ENCODE results near the gene ZMAT3.
A peak's percentile ranks its signal among the peaks of the same experiment; 100 is the strongest.

The ZMAT3 gene

DNA sequence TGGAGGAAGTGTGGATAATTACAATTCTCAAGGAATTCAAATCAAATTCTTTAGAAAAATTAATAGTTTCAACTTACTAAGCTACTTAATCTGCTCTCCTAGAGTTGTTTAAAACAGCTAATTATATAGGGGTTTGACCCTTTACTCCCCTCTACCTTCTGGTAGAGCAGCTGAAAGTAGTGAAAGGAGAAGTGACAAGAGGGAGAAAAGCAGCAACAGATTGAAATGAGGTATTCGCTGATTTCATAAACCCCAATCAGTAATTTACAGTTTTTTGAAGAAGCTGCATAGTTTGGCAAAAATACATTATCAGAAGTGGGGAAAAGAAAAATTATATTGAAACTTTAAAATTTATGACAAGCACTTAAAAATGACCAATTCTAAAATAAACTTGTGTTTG is 52.8 kb downstream of the ZMAT3 start:
- ChIA-PET POLR2A (no interaction called here), CTCF (interaction anchor here (2.9 to 4.2 kb wide), 3 partner anchors 87 to 302 kb away, joined by 13 to 33 read pairs (median 19); no protein-coding TSS in a partner anchor)
- DNase-seq (ENCODE audit: low read depth, low spot score) = no peak
- no peak for TF ChIP-seq CTCF (IDR thresholded peaks at IDR 0.05; ENCODE audit: insufficient read depth, low read length, missing control alignments)
- H3K4me3 ChIP-seq (ENCODE audit: low read depth, low read length) = no peak overlapping the region

DNA sequence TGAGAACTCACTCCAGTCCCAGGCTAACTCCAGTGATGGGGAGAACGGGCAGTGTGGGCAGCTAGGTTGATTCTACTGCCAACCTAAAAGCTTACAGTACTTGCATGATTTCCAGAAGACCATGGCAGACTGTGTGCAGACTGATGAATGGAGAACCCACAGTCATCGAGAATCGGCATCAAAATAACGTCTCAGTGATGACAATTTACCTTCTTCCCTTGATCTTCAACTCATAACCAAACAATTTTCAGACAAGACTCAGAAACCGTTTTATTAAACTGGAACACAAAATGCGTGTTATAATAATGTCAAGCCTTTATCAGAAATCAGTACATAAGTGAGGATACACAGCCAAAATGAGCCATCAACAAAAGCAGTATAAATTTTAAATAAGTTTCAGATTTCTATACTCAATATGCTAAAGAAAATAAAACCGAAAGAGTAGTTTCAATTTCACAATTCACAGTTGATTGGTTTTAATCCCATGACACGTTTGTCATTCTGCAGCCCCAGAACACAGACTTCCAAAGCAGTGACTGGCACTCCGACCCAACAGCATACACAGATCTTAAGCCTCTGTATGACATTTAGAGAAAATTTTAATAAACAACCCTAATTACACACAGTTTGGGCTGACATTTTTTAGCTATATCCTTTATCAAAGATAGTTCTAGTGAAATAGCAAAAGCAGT is 54.5 kb downstream of the ZMAT3 start:
- no peak for TF ChIP-seq CTCF (IDR thresholded peaks at IDR 0.05; ENCODE audit: insufficient read depth, low read length, missing control alignments)
- CTCF ChIA-PET = interaction anchor here (2.3 to 3.5 kb wide), 5 partner anchors 10 to 303 kb away, joined by 20 to 70 read pairs (median 45); partner anchors contain the start of gene ZMAT3

GRCh38 chr3:179015551-179016020 is 56.0 kb downstream of the ZMAT3 start:
- POLR2A ChIA-PET = interaction anchor here (0.6 kb wide), 1 partner anchor 70 kb away, joined by 3 read pairs; no protein-coding TSS in a partner anchor
- DNase-seq (ENCODE audit: low read depth, low spot score) = no peak
- H3K4me3 ChIP-seq (ENCODE audit: low read depth, low read length) = no peak overlapping the region
- CTCF ChIA-PET = interaction anchor here (0.5 to 3.5 kb wide), 49 partner anchors 9 to 581 kb away, joined by 3 to 70 read pairs (median 4); partner anchors contain the start of genes MFN1, PIK3CA and ZMAT3
- peak; percentile 59 for TF ChIP-seq CTCF (IDR thresholded peaks at IDR 0.05; ENCODE audit: insufficient read depth, low read length, missing control alignments)

More for the DNA sequence above, 54.5 kb downstream of the ZMAT3 start:
- POLR2A ChIA-PET = no interaction called here
- no peak for DNase-seq (ENCODE audit: low read depth, low spot score)
- H3K4me3 ChIP-seq (ENCODE audit: low read depth, low read length) = no peak overlapping the region

GRCh38 chr3:179005706-179006105 is 65.9 kb downstream of the ZMAT3 start:
- no peak for DNase-seq (ENCODE audit: low read depth, low spot score)
- H3K4me3 ChIP-seq (ENCODE audit: low read depth, low read length) = no peak overlapping the region
- POLR2A ChIA-PET = no interaction called here
- CTCF ChIA-PET = interaction anchor here (2.1 kb wide), 1 partner anchor 10 kb away, joined by 9 read pairs; no protein-coding TSS in a partner anchor
- TF ChIP-seq CTCF (IDR thresholded peaks at IDR 0.05; ENCODE audit: insufficient read depth, low read length, missing control alignments) = no peak

- ChIA-PET CTCF (interaction anchor here (2.1 kb wide), 1 partner anchor 10 kb away, joined by 9 read pairs; no protein-coding TSS in a partner anchor), POLR2A (no interaction called here)
- no peak overlapping the region for H3K4me3 ChIP-seq (ENCODE audit: low read depth, low read length)
- no peak for DNase-seq (ENCODE audit: low read depth, low spot score)
- TF ChIP-seq CTCF (IDR thresholded peaks at IDR 0.05; ENCODE audit: insufficient read depth, low read length, missing control alignments) = no peak
Observed at GRCh38 chr3:179005213-179005612, 66.4 kb downstream of the ZMAT3 start.

DNA sequence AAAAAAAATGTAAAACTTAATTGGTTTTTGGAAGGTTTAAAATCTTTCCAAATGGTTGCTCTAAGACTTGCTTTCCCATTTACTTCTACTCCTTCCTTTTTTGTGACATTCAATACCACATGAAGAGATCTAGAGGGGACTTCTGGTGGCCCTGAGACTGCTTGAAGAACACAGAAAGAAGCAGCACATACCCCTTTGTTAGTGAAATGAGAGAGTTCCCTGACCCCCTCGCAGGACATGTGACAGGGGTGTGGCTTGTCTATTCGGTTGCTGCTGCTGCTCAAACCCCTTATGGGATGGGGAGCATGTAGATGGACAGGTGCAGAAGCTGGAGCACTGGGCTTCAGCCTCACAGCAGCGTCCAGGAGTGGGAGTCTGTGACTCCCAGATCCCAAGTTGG is 71.0 kb downstream of the ZMAT3 start:
- no peak overlapping the region for H3K4me3 ChIP-seq (ENCODE audit: low read depth, low read length)
- no peak for TF ChIP-seq CTCF (IDR thresholded peaks at IDR 0.05; ENCODE audit: insufficient read depth, low read length, missing control alignments)
- CTCF ChIA-PET = interaction anchor here (1.2 kb wide), 1 partner anchor 15 kb away, joined by 3 read pairs; no protein-coding TSS in a partner anchor
- DNase-seq (ENCODE audit: low read depth, low spot score) = no peak
- POLR2A ChIA-PET = no interaction called here
